Endometrial microvascular endothelial cells (primary cell): Measurements from ENCODE around the gene HFM1. TPM values are rescaled to one million over a fixed set of nuclear protein-coding genes. Genes with fewer than 3 reads are reported as not detected.
"Not testable (repeated sequence)": the region's sequence is repeated elsewhere in the genome, so short reads cannot be mapped to it uniquely, and the experiment has no call there.

Experiments used
- in situ Hi-C: cut with HindIII; loops from 2 replicates; pipeline ENCODE4 v1.10.0; 2017; ENCODE audit warnings: low sequenced_read_pairs, low pct_unique_long_range_greater_than_20kb; ENCODE audit errors: inconsistent ontology term
- total RNA-seq: library from RNA; depleted of rRNA; stranded (reverse); fragments of >200 nt; gene quantifications from one replicate; pipeline ENCODE4 v1.2.3, GENCODE V29; 2015; ENCODE audit errors: inconsistent ontology term

The HFM1 gene
- total RNA-seq, 1 donor from 2014 or later, result not detected

DNA sequence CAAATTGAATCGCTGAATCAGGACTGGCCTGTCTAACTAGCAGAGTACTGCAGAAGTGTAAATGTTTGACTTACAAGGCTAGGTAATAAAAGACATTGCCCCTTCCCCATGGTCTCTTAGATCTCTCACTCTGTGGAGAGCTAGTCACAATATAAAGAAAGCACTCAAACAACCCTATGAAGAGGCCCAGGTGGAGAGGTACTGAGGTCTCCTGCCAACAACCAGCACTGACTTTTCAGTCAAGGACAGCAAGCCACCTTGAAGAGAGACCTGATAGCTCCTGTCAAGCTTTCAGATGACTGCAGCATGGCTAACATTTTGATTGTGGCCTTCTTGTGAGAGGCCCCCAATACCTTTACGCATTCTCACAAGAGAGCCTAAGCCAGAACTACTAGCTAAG is 18.5 kb downstream of the HFM1 start:
- in situ Hi-C loops, result no loop called here

DNA sequence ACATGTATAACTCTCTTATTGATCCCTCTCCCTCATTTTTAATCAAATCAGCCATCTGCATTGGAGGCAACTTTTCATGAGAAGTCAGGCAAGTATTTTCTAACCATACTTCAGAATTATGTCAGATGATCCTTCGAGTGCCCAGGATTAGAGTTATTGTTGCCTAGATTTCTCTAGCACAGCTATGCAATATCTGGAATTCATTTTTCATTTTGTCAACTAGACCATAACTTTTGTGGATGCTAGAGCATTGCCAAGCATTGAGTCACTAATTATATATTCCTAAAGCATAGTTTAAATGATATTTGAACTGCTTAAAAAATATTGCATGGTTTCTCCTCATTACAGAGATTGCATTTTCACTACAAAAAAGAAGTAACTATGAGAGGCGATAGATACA is 21.2 kb downstream of the HFM1 start:
- in situ Hi-C loops, result no loop called here

GRCh38 chr1:91381844-91382243 is 22.8 kb downstream of the HFM1 start:
- in situ Hi-C loops, result no loop called here

GRCh38 chr1:91374086-91374485 is 30.6 kb downstream of the HFM1 start:
- in situ Hi-C loops, result no loop called here

- in situ Hi-C loops, result not testable (repeated sequence)
These were observed 32.4 kb downstream of the HFM1 start for GRCh38 chr1:91372230-91372629.

DNA sequence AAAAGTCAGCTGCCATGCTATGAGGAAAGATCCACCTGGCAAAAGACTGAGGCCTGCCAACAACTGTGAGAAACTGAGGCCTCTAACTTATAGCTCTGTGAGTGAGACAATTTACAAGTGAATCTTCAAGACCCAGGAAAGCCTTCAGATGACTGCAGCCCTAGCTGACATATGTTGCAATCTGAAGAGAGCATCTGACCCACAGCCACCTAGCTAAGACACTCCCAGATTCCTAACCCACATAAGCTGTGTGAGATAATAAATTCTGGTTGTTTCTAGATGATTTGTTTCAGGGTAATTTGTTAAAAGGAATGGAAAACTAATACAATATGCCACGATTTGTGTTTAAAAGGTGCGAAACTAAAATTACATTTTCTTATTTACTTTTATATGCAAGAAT is 55.1 kb downstream of the HFM1 start:
- in situ Hi-C loops, result no loop called here

GRCh38 chr1:91346824-91347223 is 57.8 kb downstream of the HFM1 start:
- in situ Hi-C loops, result no loop called here

DNA sequence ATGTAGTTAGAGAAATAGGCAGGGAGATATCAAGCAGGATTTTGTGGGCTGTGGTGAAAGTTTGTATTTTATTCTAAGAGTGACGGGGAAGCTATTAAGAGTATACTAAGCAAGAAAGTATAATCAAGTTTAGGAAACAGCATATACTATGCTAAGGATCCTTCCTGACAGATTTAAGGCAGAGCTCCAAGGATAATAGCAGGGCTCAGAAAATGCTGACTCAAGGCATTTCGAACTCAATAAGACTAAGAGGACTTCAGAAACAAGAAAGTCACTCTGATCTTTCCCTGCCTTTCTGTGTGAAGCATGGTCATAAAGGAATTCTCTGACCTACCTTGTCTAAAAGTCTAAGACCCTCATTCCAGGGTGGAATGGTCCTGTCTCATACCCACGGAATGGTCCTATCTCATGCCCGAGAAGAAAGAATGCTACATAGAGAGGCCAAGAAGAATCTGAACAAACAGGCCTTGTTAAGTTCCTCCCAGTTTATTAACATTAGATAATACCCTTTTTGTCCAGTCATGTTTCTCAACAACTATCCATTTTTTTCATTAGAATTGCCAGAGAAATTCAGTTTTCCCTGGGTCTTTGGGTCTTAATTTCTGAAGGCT is 59.1 kb downstream of the HFM1 start:
- in situ Hi-C loops, result no loop called here

DNA sequence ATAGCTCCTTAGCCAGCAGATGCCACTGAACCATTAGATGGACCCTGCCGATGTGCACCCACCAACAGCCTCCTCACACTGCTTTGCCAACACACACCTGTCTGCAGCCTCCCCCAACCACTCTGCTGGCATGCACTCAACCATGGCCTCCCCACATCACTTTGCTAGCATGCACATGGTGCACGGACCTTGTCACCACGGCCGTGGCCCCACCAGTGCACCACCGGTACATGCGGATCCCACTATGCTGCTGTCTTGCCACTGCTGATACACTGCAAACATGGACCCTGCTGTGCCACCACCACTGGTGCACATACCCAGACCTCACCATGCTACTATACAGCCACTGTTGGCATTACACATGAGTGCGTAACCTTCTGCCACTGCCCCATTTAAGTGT is 66.1 kb downstream of the HFM1 start:
- in situ Hi-C loops, result no loop called here

DNA sequence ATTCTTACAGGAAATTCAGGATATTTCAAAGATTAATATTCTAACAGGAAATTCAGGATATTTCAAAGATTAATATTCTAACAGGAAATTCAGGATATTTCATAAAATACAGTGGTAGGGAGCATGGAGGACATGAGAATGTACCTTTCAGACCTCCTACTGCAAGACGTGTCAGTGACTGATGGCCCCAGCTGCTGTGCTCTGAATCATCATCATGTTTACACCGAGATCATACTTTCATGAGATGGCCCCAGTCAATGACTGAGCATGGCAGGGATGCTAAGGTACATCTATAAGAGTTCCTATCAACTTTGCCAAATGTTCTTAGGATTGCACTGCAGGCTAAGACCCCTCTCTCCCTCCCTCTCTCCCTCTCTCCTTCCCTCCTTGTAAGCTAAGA is 69.0 kb downstream of the HFM1 start:
- in situ Hi-C loops, result no loop called here

- in situ Hi-C loops, result no loop called here
These were observed 69.8 kb downstream of the HFM1 start for GRCh38 chr1:91334856-91335255.

GRCh38 chr1:91325456-91325855 is 79.2 kb downstream of the HFM1 start:
- in situ Hi-C loops, result no loop called here

DNA sequence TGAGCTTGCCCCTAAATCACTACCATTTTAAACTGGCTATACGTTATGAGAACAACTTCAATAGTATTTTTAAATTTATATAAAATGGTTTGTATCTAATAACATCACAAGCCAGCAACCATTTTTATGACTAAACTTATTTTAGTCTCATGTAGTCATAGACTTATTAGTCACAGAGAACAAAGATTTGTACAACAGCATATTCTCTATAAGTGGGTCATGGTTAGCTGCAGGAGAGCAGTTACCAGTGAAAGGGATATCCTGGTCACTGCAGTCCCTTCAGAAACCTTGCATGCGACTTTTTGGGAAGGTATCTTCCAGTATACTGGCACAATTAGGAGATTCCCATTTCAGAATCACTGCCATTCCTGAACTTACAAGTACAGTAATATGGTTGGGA is 90.0 kb downstream of the HFM1 start:
- in situ Hi-C loops, result no loop called here

DNA sequence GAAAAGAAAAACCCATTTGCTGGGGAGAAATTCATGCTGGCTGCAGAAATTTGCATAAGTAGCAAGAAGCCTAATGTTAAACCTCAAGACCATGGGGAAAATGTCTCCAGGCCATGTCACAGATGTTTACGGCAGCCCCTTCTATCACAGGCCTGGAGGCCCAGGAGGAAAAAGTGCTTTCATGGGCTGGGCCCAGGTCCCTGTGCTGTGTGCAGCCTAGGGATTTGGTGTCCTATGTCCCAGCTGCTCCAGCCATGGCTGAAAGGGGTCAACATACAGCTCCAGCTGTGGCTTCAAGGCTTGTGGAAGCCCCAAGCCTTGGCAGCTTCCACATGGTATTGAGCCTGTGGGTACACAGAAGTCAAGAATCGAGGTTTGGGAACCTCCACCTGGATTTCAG is 93.0 kb downstream of the HFM1 start:
- in situ Hi-C loops, result no loop called here

GRCh38 chr1:91308544-91308943 is 96.1 kb downstream of the HFM1 start:
- in situ Hi-C loops, result no loop called here

DNA sequence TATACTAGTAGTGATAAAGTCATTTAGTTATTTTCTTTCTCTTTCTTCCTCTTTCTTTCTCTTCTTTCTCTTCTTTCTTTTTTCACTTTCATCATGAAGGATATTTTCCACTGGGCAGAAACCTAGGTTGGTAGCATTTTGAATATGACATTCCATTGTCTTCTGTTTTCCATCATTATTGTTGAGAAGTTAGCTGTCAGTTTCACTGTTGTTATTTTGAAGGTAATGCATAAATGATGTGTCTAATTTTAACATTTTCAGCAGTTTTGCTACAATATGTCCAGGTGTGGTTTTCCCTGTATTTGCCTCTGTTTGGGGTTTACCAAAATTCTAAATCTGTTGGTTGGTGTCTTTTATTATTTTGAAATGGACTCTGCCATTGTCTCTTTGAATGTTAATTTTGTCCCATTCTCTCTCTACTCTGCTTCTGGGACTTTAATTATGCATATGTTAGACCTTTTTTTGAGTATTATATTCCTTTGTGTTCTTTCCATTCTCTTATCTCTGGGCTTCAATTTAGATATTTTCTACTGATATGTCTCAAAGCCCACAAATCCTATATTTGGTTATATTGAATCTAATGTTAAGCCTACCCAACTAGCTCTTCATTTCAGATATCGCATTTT is 96.7 kb downstream of the HFM1 start:
- in situ Hi-C loops, result no loop called here

DNA sequence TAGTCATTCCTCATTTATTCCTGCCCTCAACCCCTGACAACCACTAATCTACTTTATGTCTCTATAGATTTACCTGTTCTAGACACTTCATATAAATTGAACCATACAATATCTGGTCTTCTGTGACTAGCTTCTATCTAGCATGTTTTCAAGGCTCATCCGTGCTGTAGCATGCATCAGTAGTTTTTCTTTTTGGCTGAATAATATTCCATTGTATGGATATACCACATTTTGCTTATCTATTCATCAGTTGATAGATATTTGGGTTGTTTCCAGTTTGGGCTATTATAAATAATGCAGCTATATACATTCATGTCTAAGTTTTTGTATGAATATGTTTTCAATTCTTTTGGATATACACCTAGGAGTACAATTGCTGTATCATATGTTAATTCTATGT is 101.5 kb downstream of the HFM1 start:
- in situ Hi-C loops, result no loop called here

DNA sequence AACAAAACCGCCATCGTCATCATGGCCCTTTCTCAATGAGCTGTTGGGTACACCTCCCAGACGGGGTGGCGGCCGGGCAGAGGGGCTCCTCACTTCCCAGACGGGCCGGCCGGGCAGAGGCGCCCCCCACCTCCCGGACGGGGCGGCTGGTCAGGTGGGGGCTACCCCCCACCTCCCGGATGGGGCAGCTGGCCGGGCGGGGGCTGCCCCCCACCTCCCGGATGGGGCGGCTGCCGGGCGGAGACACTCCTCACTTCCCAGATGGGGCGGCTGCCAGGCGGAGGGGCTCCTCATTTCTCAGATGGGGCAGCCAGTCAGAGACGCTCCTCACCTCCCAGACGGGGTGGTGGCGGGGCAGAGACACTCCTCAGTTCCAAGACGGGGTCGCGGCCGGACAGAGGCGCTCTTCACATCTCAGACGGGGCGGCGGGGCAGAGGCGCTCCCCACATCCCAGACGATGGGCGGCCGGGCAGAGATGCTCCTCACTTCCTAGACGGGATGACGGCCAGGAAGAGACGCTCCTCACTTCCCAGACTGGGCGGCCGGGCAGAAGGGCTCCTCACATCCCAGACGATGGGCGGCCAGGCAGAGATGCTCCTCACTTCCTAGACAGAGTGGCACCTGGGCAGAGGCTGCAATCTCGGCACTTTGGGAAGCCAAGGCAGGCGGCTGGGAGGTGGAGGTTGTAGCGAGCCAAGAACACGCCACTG is 115.6 kb downstream of the HFM1 start:
- in situ Hi-C loops, result not testable (repeated sequence)

DNA sequence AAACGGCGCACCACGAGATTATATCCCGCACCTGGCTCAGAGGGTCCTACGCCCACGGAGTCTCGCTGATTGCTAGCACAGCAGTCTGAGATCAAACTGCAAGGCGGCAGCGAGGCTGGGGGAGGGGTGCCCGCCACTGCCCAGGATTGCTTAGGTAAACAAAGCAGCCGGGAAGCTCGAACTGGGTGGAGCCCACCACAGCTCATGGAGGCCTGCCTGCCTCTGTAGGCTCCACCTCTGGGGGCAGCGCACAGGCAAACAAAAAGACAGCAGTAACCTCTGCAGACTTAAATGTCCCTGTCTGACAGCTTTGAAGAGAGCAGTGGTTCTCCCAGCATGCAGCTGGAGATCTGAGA is 117.7 kb downstream of the HFM1 start:
- in situ Hi-C loops, result not testable (repeated sequence)

- in situ Hi-C loops, result not testable (repeated sequence)
These were observed 118.2 kb downstream of the HFM1 start for GRCh38 chr1:91286259-91286961.
